Bronchial epithelial cell (primary cell): Measurements from ENCODE around the gene MYH14. TPM values are rescaled to one million over a fixed set of nuclear protein-coding genes. Genes with fewer than 3 reads are reported as not detected.

ENCODE experiments used
- DNase-seq: peaks from one replicate; pipeline ENCODE4 v3.0.0-alpha.2; 2010; ENCODE audit warnings: low read depth
- FAIRE-seq: peaks from 2 replicates; lab custom pipeline; 2011; peaks lifted over from hg19 to GRCh38; lab: Jason Lieb, UNC
- H3K27me3 ChIP-seq: 2 replicates; pipeline ENCODE4 v1.5.1; 2011; ENCODE audit warnings: low read length; ENCODE audit not compliant: control insufficient read depth, insufficient read depth
- H3K36me3 ChIP-seq: 2 replicates; pipeline ENCODE4 v1.5.1; 2011; ENCODE audit warnings: low read length; ENCODE audit not compliant: control insufficient read depth, insufficient read depth
- H3K4me3 ChIP-seq: 2 replicates; pipeline ENCODE4 v1.5.1; 2011; ENCODE audit warnings: mild to moderate bottlenecking, low read depth, low read length, control low read depth
- CTCF ChIP-seq: IDR thresholded peaks from 2 replicates; pipeline ENCODE4 v1.5.1; 2011; ENCODE audit warnings: mild to moderate bottlenecking, moderate library complexity, low read length, control low read depth, inconsistent platforms; ENCODE audit not compliant: insufficient read depth, severe bottlenecking
- total RNA-seq: library from RNA; depleted of rRNA; stranded (reverse); fragments of >200 nt; gene quantifications from 2 replicates; pipeline ENCODE4 v1.2.1, GENCODE V29; 2014

Gene MYH14
- total RNA-seq, 1 donor from 2014 or later = 6.8 TPM

GRCh38 chr19:50202962-50203280 is 501 bp upstream of the MYH14 start:
- Histone ChIP-seq H3K4me3 (no peak overlapping the region), H3K27me3 (peaks cover 1% of the 10 kb centered on the region), H3K36me3 (no peaks in the 10 kb centered on the region)
- FAIRE-seq (no peak), DNase-seq (no peak)
- TF ChIP-seq CTCF = no peak

- DNase-seq = no peak
- Histone ChIP-seq H3K4me3 (no peak overlapping the region), H3K36me3 (no peaks in the 10 kb centered on the region), H3K27me3 (peaks cover 1% of the 10 kb centered on the region)
- TF ChIP-seq CTCF = no peak
- FAIRE-seq = no peak
These were observed 633 bp downstream of the MYH14 start for GRCh38 chr19:50204081-50204428.

DNA sequence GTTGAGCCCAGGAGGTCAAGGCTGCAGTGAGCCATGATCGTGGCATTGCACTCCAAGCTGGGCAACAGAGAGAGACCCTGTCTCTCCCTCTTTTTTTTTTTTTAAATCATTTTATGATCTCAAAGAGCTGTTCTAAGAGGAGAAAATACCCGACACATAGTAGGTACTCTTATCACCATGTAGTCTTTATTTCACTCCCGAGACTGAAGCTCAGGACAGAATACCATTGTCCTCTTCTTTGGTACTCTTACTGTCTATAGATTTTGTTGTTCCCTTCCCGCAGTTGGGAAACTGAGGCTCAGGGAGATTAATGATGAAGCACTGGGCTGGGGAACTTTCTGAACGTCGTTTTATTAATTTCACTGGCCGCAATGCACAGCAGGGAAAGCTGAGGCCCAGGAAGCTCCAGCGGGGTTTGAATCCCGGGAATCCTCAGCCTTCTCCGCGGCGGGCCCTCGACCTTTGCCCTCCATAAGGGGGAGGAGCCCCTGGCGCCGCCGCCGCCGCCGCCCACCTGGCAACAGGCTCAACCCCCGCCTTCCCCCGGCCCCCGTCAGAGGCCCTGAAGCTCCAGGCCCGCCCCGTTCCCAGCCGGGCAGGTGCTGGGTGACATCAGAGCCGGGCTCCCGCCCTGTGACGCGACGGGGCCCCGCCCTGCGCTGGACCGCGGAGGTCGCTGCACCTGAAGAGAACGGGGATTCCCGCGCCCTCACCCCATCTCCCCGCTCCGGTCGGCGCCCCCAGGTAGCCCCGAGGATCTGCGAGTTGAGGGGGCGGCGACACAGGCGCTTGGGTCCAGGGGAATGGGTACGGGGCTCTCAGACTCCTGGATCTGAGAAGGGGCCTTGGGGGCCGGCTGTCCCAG is 1.6 kb downstream of the MYH14 start:
- FAIRE-seq (no peak), DNase-seq (no peak)
- Histone ChIP-seq H3K27me3 (peaks cover 1% of the 10 kb centered on the region), H3K4me3 (peak overlapping the region; percentile 25), H3K36me3 (no peaks in the 10 kb centered on the region)
- TF ChIP-seq CTCF = no peak

- TF ChIP-seq CTCF = no peak
- peak overlapping the region; percentile 25 for H3K4me3 ChIP-seq
- DNase-seq (no peak), FAIRE-seq (no peak)
- no peaks in the 10 kb centered on the region for H3K36me3 ChIP-seq
- H3K27me3 ChIP-seq = peaks cover 1% of the 10 kb centered on the region
These were observed 2.3 kb downstream of the MYH14 start for GRCh38 chr19:50205681-50206138.

DNA sequence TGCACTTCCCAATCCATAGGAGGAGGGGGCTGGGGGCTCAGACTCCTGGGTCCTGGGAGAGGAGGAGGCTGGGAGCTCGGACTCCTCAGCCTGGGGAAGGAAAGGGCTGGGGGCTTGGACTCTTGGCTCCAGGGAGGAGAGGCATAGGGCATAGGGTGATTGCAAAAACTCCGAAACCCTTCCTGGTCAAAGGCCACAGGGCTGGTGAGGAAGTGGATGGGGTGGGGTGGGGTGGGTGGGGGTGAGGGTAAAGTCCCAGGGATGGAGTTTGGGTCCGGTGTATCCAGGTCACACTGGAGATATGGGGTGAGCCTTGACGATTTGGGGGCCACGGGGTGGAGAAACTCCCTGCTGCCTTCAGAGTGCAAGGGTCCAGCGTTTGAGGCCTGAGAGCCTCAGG is 2.8 kb downstream of the MYH14 start:
- no peak for FAIRE-seq
- Histone ChIP-seq H3K36me3 (no peaks in the 10 kb centered on the region), H3K27me3 (peaks cover 1% of the 10 kb centered on the region), H3K4me3 (no peak overlapping the region)
- DNase-seq = no peak
- TF ChIP-seq CTCF = no peak
